HCT116 (cell line): ENCODE measurements around the gene CUX1. TPM values are rescaled to one million over a fixed set of nuclear protein-coding genes. Genes with fewer than 3 reads are reported as not detected.

Experiments used
- ATAC-seq: fragments of 200-7000 bp; cut with Tn5 transposase; 2 replicates; pipeline ENCODE4 v1.9.1; 2020; ENCODE audit warnings: mild to moderate bottlenecking, moderate library complexity
- BruUV-seq: library from RNA; stranded (reverse); fragments of 400-500 nt; replicated peaks from 2 replicates; lab custom pipeline; 2021; lab: Mats Ljungman, UMichigan
- CTCF ChIA-PET: fragments of 300-600 bp; sonication (Branson Sonifier 250); formaldehyde crosslinking; loops from one replicate; lab custom pipeline; 2021; ENCODE audit warnings: antibody characterized with exemption; lab: Charles Lee
- POLR2A ChIA-PET: fragments of 300-600, 350-600 bp; sonication (Branson Sonifier 250); formaldehyde crosslinking; loops from one replicate; lab custom pipeline; 2021; ENCODE audit warnings: antibody characterized with exemption; lab: Charles Lee
- RAD21 ChIA-PET, 2 experiments: fragments of 300-600 bp; sonication (Branson Sonifier 250); formaldehyde crosslinking; loops; one replicate each; lab custom pipeline; 2023; ENCODE audit warnings: low total read pairs in 2 of 2; ENCODE audit not compliant: uncharacterized antibody in 2 of 2, unreplicated experiment in 2 of 2, low non-redundant PET in 1 of 2; lab: Charles Lee
- DNase-seq: peaks from one replicate; pipeline ENCODE4 v3.0.0-alpha.2; 2010; ENCODE audit warnings: low read depth, low spot score
- H2AFZ ChIP-seq: fragments of 200-600 bp; shearing (Covaris generic), sonication (generic); 2 replicates; pipeline ENCODE4 v1.6.1; 2017; ENCODE audit warnings: low read depth, mixed run types, mixed read lengths, antibody characterized with exemption, low read length; ENCODE audit not compliant: poor library complexity, severe bottlenecking
- H3K27ac ChIP-seq: 2 replicates; pipeline ENCODE4 v1.5.1; 2012; ENCODE audit warnings: low read depth, low read length
- H3K27me3 ChIP-seq: fragments of 200-600 bp; sonication (generic); 2 replicates; pipeline ENCODE4 v1.6.1; 2016; ENCODE audit warnings: mixed run types, low read length, mixed read lengths; ENCODE audit not compliant: insufficient read depth
- H3K36me3 ChIP-seq, 2 experiments: fragments of 200-500 bp in 1 of 2; fragments of 200-600 bp in 1 of 2; sonication (Bioruptor generic) in 1 of 2; sonication (generic) in 1 of 2; 2 replicates each; pipeline versions ENCODE4 v1.5.1 to v1.6.1; 2014 to 2016; ENCODE audit warnings: low read length in 2 of 2, inconsistent platforms in 1 of 2, mixed read lengths in 1 of 2, mixed run types in 1 of 2; ENCODE audit not compliant: insufficient read depth in 2 of 2, control insufficient read depth in 1 of 2
- H3K4me1 ChIP-seq, 2 experiments: fragments of 200-600 bp in 1 of 2; sonication (generic) in 1 of 2; 2 replicates each; pipeline versions ENCODE4 v1.5.1 to v1.6.1; 2012 to 2017; ENCODE audit warnings: low read length in 2 of 2, inconsistent platforms in 1 of 2, mild to moderate bottlenecking in 1 of 2, mixed read lengths in 1 of 2, mixed run types in 1 of 2, moderate library complexity in 1 of 2; ENCODE audit not compliant: insufficient read depth in 2 of 2, control insufficient read depth in 1 of 2
- H3K4me2 ChIP-seq: fragments of 200-600 bp; sonication (generic); 2 replicates; pipeline ENCODE4 v1.6.1; 2017; ENCODE audit warnings: mixed run types, low read length, mixed read lengths
- H3K4me3 ChIP-seq, 2 experiments: fragments of 200-600 bp in 1 of 2; sonication (generic) in 1 of 2; replicated peaks in 1 of 2; 2 replicates each; pipeline ENCODE4 v1.5.1; 2011 to 2016; ENCODE audit warnings: low read length in 2 of 2, control low read depth in 1 of 2, low read depth in 1 of 2, mild to moderate bottlenecking in 1 of 2, mixed read lengths in 1 of 2, mixed run types in 1 of 2
- H3K79me2 ChIP-seq: fragments of 200-600 bp; sonication (generic); 2 replicates; pipeline ENCODE4 v1.6.1; 2017; ENCODE audit warnings: mild to moderate bottlenecking, mixed run types, low read length, moderate library complexity, mixed read lengths; ENCODE audit not compliant: insufficient read depth
- H3K9ac ChIP-seq: fragments of 200-600 bp; sonication (generic); 2 replicates; pipeline ENCODE4 v1.6.1; 2016; ENCODE audit warnings: low read length, mixed read lengths
- H3K9me2 ChIP-seq: fragments of 200-600 bp; sonication (generic), shearing (Covaris generic); 2 replicates; pipeline ENCODE4 v1.6.1; 2017; ENCODE audit warnings: mixed run types, mild to moderate bottlenecking, moderate library complexity; ENCODE audit not compliant: insufficient read depth
- H3K9me3 ChIP-seq, 2 experiments: fragments of 200-500 bp in 1 of 2; fragments of 200-600 bp in 1 of 2; sonication (Bioruptor generic) in 1 of 2; sonication (generic) in 1 of 2; 2 replicates each; pipeline ENCODE4 v1.6.1; 2014 to 2017; ENCODE audit warnings: low read length in 2 of 2, mixed read lengths in 2 of 2, inconsistent platforms in 1 of 2, low read depth in 1 of 2, mild to moderate bottlenecking in 1 of 2, mixed run types in 1 of 2, moderate library complexity in 1 of 2; ENCODE audit not compliant: control insufficient read depth in 1 of 2, insufficient read depth in 1 of 2
- H4K20me1 ChIP-seq: fragments of 200-600 bp; sonication (generic), shearing (Covaris generic); 2 replicates; pipeline ENCODE4 v1.6.1; 2017; ENCODE audit warnings: mixed run types, mild to moderate bottlenecking, moderate library complexity; ENCODE audit not compliant: insufficient read depth
- CBX3 ChIP-seq: IDR thresholded peaks from 2 replicates; pipeline ENCODE4 v1.6.1; 2012; ENCODE audit warnings: low read depth
- CEBPB ChIP-seq: IDR thresholded peaks from 2 replicates; pipeline ENCODE4 v1.6.1; 2012; ENCODE audit warnings: low read depth
- CTCF ChIP-seq, 3 experiments: fragments of 200-600 bp in 1 of 3; sonication (generic) in 1 of 3; IDR thresholded peaks in 2 of 3; conservative IDR thresholded peaks in 1 of 3; 2 replicates each; pipeline ENCODE4 v1.5.1; 2012 to 2017; ENCODE audit warnings: low read depth in 2 of 3, low read length in 2 of 3, antibody characterized with exemption in 1 of 3, borderline replicate concordance in 1 of 3, control low read depth in 1 of 3, mild to moderate bottlenecking in 1 of 3, mixed read lengths in 1 of 3, mixed run types in 1 of 3, moderate library complexity in 1 of 3; ENCODE audit not compliant: insufficient read depth in 1 of 3
- EGR1 ChIP-seq: IDR thresholded peaks from 2 replicates; pipeline ENCODE4 v1.6.1; 2012; ENCODE audit warnings: low read depth
- ELF1 ChIP-seq: IDR thresholded peaks from 2 replicates; pipeline ENCODE4 v1.6.1; 2012; ENCODE audit warnings: low read depth, borderline replicate concordance
- FOSL1 ChIP-seq: IDR thresholded peaks from 2 replicates; pipeline ENCODE4 v1.6.1; 2012; ENCODE audit warnings: low read depth
- MAX ChIP-seq: IDR thresholded peaks from 2 replicates; pipeline ENCODE4 v1.6.1; 2012
- POLR2A ChIP-seq: IDR thresholded peaks from 2 replicates; pipeline ENCODE4 v1.7.0; 2011; ENCODE audit warnings: borderline replicate concordance; ENCODE audit not compliant: insufficient read depth, insufficient read length; ENCODE audit errors: extremely low read depth
- SIN3A ChIP-seq: IDR thresholded peaks from 2 replicates; pipeline ENCODE4 v1.6.1; 2012; ENCODE audit warnings: low read depth
- SP1 ChIP-seq: IDR thresholded peaks from 2 replicates; pipeline ENCODE4 v1.6.1; 2012; ENCODE audit warnings: low read depth
- TCF7L2 ChIP-seq: IDR thresholded peaks from 2 replicates; pipeline ENCODE4 v1.7.0; 2011; ENCODE audit warnings: borderline replicate concordance, inconsistent platforms; ENCODE audit not compliant: insufficient read depth, insufficient read length; ENCODE audit errors: extremely low read depth
- ZFX ChIP-seq: fragments of 450-650 bp; IDR thresholded peaks from 2 replicates; pipeline ENCODE4 v1.6.1; 2017
- intact Hi-C: fragments of 100-400 bp; cut with micrococcal nuclease; formaldehyde crosslinking; loops from 2 replicates; pipeline ENCODE4 v1.10.0; 2022
- total RNA-seq: library from RNA; stranded (reverse); gene quantifications from one replicate; pipeline ENCODE4 v1.2.1, GENCODE V29; 2021; ENCODE audit not compliant: unreplicated experiment
- TF ChIP-seq, protein P1 (sequence below): IDR thresholded peaks from 2 replicates; pipeline ENCODE4 v1.6.1; 2012; ENCODE audit warnings: low read depth

Gene CUX1
- total RNA-seq, 1 experiment from 2014 or later: 68.9 TPM

DNA sequence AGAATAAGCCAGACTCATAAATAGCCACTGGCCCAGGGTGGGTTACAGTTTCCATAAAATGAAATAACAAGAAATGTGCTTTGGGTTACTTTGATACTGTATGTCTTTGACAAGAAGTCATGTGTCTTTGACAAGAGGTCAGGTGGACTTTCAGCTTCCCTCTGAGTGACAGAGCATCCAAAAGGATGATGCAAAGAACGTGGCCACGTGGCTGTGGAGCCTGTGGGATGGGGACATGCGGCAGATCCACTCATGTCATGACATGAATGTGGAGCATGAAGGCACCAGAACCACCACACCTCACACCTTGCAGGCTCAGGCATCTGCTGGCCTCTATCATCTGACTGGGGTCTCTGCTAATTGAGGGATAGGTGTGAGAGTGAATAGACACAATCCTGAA lies 37.1 kb upstream of the CUX1 start:
- intact Hi-C loops: no loop called here
- no peaks in the 10 kb centered on the region for H4K20me1 ChIP-seq
- H3K4me2 ChIP-seq: no peak overlapping the region
- RAD21 ChIA-PET: no interaction called here
- peaks cover 0 to 6% of the 10 kb centered on the region in 2 experiments; a peak in 1 of 4 replicates for H3K4me1 ChIP-seq
- no peaks in the 10 kb centered on the region for H3K79me2 ChIP-seq
- no peaks in the 10 kb centered on the region for H3K36me3 ChIP-seq
- H3K9me3 ChIP-seq: no peaks in the 10 kb centered on the region
- no TSS peak for BruUV-seq
- no peaks in the 10 kb centered on the region for H3K9me2 ChIP-seq
- CTCF ChIA-PET: no interaction called here
- H3K4me3 ChIP-seq: no peak overlapping the region
- H3K27ac ChIP-seq: no peak overlapping the region
- POLR2A ChIA-PET: no interaction called here
- ATAC-seq: no peak
- H2AFZ ChIP-seq: no peak overlapping the region
- no peak overlapping the region for H3K9ac ChIP-seq
- H3K27me3 ChIP-seq: peaks cover 6% of the 10 kb centered on the region; the same call in 1 of the 2 replicates
- no peak for DNase-seq
- TF ChIP-seq POLR2A (no peak), CEBPB (no peak), ZFX (no peak), CTCF (IDR thresholded peaks at IDR 0.05 in 2 of 3, conservative IDR thresholded peaks at IDR 0.05 in 1 of 3; ENCODE audit: borderline replicate concordance in 1 of 3, insufficient read depth in 1 of 3, low read depth in 2 of 3, low read length in 2 of 3) (no peak), FOSL1 (no peak), ELF1 (no peak), SP1 (no peak), MAX (no peak), SIN3A (no peak), CBX3 (no peak), TCF7L2 (no peak), EGR1 (no peak)
- TF ChIP-seq, protein P1, sequence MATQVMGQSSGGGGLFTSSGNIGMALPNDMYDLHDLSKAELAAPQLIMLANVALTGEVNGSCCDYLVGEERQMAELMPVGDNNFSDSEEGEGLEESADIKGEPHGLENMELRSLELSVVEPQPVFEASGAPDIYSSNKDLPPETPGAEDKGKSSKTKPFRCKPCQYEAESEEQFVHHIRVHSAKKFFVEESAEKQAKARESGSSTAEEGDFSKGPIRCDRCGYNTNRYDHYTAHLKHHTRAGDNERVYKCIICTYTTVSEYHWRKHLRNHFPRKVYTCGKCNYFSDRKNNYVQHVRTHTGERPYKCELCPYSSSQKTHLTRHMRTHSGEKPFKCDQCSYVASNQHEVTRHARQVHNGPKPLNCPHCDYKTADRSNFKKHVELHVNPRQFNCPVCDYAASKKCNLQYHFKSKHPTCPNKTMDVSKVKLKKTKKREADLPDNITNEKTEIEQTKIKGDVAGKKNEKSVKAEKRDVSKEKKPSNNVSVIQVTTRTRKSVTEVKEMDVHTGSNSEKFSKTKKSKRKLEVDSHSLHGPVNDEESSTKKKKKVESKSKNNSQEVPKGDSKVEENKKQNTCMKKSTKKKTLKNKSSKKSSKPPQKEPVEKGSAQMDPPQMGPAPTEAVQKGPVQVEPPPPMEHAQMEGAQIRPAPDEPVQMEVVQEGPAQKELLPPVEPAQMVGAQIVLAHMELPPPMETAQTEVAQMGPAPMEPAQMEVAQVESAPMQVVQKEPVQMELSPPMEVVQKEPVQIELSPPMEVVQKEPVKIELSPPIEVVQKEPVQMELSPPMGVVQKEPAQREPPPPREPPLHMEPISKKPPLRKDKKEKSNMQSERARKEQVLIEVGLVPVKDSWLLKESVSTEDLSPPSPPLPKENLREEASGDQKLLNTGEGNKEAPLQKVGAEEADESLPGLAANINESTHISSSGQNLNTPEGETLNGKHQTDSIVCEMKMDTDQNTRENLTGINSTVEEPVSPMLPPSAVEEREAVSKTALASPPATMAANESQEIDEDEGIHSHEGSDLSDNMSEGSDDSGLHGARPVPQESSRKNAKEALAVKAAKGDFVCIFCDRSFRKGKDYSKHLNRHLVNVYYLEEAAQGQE: no peak
